GM18909 (cell line): ENCODE data around the gene ZNF710.

Source experiments
- ATAC-seq: cut with Tn5 transposase; IDR thresholded peaks from one replicate; pipeline ENCODE4 v1.9.1; 2021; ENCODE audit warnings: mild to moderate bottlenecking; ENCODE audit not compliant: unreplicated experiment, poor library complexity

Gene ZNF710

GRCh38 chr15:89991312-89991711 is 9.8 kb upstream of the ZNF710 start:
- no peak for ATAC-seq

DNA sequence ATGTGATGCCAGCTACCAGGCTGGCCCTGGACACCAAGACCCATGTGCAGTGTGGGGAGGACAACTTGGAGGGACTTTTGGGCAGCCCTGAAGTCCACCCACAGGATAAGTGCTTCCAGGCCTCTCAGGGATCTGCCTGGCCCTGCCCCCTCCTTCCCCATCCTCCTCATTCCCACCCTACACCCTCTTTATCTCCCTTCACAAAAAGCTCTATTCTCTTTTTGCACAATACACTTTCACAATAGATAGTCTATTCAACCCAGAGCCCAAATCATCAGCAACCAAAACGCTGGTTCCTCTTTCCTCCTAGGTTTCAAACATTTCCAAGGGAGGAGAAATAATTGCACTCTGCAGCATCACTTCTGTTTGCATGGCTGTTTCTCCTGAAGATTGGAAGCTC is 7.8 kb upstream of the ZNF710 start:
- no peak for ATAC-seq

- no peak for ATAC-seq
Observed at GRCh38 chr15:89997079-89997478, 4.0 kb upstream of the ZNF710 start.

GRCh38 chr15:89998141-89998661 is 2.9 kb upstream of the ZNF710 start:
- ATAC-seq = no peak

GRCh38 chr15:89998923-89999675 is 2.0 kb upstream of the ZNF710 start:
- no peak for ATAC-seq

DNA sequence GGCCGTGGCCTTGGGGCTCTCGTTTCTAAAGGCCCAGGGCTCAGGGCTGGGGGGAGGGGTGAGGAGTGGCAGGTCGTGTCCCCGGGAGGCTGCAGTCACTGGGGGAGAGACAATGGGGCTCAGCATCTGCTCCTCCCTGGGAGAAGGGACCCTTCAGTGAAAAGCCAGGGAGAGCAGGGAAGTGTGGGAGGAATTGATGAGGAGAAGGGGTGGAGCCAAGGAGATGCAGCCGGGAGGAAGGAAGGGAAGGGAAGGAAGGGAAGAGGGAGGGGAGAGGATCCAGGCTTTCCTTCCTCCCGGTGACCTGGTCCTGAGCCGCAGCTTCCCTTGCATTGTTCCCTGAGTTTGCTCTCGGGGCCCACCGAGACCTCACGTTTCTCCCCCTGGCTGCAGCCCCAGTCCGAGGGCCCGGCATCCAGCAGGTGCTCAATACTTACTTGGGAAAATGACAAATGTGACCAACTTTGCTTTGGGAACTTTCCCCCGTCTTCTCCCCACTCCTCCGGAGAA is 1.4 kb upstream of the ZNF710 start:
- ATAC-seq = no peak

GRCh38 chr15:90000186-90001001 is 730 bp upstream of the ZNF710 start:
- ATAC-seq = no peak

DNA sequence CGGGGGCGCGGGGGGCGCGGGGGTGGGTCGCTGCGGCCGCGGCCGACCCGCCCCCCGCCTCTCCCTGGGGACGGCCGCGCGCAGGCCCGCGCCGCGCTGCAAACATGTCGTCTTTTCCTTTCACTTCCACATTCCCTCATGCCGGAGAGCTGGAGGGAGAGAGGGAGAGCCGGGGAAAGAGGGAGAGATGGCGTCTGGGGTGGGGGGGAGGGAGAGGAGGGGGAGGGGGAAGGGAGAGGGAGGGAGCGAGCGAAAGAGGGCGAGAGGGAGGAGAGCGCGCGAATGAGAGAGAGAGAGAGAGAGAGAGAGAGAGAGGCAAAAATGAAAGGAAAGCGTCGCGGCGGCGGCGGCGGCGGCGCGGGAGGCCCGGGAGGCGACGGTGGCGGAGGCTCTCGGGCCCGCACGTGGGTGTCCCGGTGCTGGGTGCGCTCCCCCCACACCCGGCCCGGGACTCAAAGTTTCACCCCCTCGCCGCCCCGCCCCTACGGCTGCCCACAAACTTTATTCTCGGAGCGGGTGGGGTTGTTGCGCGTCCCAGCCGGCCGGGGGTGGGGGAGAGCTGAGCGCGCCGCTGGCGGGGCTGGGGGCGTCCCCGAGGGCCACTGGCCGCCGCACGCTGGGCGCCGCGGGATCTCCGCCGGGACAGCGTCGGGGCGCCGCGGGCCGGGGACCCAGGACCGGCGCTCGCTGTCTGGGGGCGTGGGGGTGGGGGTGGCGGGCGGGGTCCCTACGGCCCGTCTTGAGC is 731 bp downstream of the ZNF710 start:
- no peak for ATAC-seq

- no peak for ATAC-seq
Observed at GRCh38 chr15:90002428-90002844, 1.3 kb downstream of the ZNF710 start.

DNA sequence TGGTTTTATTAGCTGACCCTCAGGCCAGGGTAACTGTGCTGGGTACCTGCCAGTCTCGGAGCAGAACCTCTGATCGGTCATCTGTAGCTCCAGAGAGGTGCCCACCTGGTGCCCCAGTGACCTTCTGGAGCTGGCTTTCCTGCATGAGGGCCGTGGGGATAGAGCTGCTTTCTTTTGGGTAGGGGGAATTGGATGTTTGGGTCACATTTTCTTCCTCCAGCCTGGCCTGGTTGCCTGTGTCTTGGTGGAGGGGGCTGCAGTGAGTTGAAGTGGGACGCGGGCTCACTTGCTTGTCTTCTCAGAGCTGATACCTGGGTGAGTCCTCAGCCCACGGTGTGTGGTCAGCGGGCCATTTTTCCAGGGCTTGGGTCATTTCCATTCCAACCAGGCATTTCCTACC is 2.6 kb downstream of the ZNF710 start:
- no peak for ATAC-seq

GRCh38 chr15:90004252-90004651 is 3.1 kb downstream of the ZNF710 start:
- no peak for ATAC-seq

GRCh38 chr15:90004671-90005070 is 3.5 kb downstream of the ZNF710 start:
- no peak for ATAC-seq

DNA sequence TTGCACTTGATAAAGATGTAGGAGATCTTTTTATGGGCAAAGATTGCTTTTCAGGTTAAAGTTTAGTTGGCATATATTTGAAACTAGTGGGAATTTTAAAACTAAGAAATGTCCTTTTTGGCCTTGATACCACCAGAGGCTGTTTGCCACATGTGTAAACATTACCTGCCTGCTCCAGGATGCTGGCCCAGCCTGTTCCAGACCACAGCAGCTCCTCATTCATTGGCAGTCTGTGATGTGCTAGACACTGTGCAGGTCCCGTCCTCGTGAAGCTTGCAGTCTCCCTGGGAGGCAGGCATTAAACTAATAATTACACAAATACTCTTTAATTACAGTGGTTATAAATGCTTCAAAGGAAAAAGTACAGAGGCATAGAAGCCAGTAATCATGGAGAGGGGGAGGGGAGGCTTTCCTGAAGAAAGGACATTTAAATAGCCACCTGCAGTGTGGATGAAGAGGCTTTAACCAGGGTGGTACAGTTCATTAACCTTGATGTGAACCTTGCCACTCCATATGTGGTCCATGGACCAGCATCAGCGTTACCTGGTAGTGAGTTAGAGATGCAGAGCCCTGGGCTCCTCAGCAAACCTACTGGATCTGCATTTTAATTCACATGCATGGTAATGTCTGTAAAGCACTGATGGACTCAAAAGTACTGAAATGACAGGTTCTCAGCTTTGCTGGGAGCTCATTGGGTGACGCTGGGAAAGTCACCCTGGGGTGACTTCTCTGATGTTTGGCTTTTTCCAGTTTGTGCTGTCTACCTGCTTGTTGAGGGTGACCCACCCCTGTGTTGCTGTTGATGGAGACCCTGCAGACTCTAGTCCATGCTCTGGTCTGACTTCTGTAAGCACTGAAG is 5.3 kb downstream of the ZNF710 start:
- no peak for ATAC-seq

GRCh38 chr15:90007076-90007460 is 5.9 kb downstream of the ZNF710 start:
- ATAC-seq = no peak

GRCh38 chr15:90008607-90009006 is 7.5 kb downstream of the ZNF710 start:
- ATAC-seq = no peak

GRCh38 chr15:90009301-90010022 is 8.3 kb downstream of the ZNF710 start:
- no peak for ATAC-seq

GRCh38 chr15:90011705-90012104 is 10.6 kb downstream of the ZNF710 start:
- ATAC-seq = no peak

DNA sequence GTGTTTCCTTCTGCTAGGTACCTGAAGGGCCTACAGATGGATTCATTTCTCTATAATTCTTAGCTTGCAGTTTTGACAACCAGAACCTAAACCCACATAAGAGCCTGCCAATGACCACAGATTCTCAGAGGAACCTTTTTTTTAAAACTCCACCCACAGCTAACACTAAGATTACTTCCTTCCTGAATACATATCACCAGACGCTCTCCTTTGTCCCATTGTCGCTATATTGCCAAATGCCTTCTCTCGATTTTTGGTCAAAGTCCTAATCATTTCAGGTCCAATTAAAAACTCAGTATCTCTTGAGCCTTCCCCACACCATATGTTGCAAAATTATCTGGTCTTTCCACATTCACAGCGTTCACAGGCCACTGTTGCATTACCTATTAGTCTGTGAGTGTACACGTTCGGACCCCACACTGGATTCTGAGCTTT is 12.4 kb downstream of the ZNF710 start:
- ATAC-seq = no peak

DNA sequence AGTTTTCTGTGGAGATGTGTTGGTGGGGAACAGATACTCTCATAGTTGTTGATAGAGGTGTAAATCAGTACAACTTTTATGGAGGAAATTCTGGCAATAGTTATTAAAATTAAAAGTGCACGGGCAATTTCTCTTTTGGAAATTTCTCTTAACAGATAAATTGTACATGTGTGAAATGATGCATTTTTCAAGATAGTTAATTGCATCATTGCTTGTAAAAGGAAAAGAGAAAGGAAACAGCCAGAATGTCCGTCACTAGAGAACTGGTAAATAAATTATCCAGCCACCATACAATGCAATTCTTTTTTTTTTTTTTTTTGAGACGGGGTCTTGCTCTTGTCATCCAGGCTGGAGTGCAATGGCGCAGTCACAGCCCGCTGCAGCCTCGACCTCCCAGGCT is 14.2 kb downstream of the ZNF710 start:
- no peak for ATAC-seq
